HepG2 (cell line): ENCODE data around the gene ARHGAP26. TPM values are rescaled to one million over a fixed set of nuclear protein-coding genes. Genes with fewer than 3 reads are reported as not detected.
A peak's percentile ranks its signal among the peaks of the same experiment; 100 is the strongest.

Experiments
- GMEB2 ChIP-seq: IDR thresholded peaks from 2 replicates; pipeline ENCODE4 v1.6.1; 2016; ENCODE audit warnings: missing biosample characterization, missing genetic modification reagents, low read depth
- HOXA9 ChIP-seq: sonication (generic); formaldehyde crosslinking; IDR thresholded peaks from 2 replicates; pipeline ENCODE4 v1.8.1; 2022; ENCODE audit warnings: missing genetic modification reagents, mild to moderate bottlenecking, moderate library complexity, borderline replicate concordance
- JUNB ChIP-seq: sonication (generic); formaldehyde crosslinking; IDR thresholded peaks from 2 replicates; pipeline ENCODE4 v1.8.0; 2022; ENCODE audit warnings: missing genetic modification reagents, mild to moderate bottlenecking, borderline replicate concordance
- RFXANK ChIP-seq: IDR thresholded peaks from 2 replicates; pipeline ENCODE4 v1.6.1; 2016
- RXRA ChIP-seq: sonication (generic); formaldehyde crosslinking; IDR thresholded peaks from 2 replicates; pipeline ENCODE4 v1.5.1; 2020; ENCODE audit warnings: missing genetic modification reagents
- SMARCE1 ChIP-seq: fragments of 450-650 bp; IDR thresholded peaks from 2 replicates; pipeline ENCODE4 v1.6.1; 2017; ENCODE audit warnings: borderline replicate concordance
- SRSF4 ChIP-seq: fragments of 200-400 bp; formaldehyde crosslinking; IDR thresholded peaks from one replicate; pipeline ENCODE4 v1.6.1; 2018; ENCODE audit warnings: mild to moderate bottlenecking, low read depth, low read length, moderate library complexity; ENCODE audit not compliant: poor library complexity, severe bottlenecking
- SRSF9 ChIP-seq: fragments of 200-400 bp; formaldehyde crosslinking; IDR thresholded peaks from 2 replicates; pipeline ENCODE4 v1.6.1; 2018; ENCODE audit warnings: borderline replicate concordance, mild to moderate bottlenecking, low read depth, low read length; ENCODE audit not compliant: insufficient read depth, poor library complexity, severe bottlenecking
- SSRP1 ChIP-seq: IDR thresholded peaks from 2 replicates; pipeline ENCODE4 v1.6.1; 2016; ENCODE audit warnings: control low read depth
- THRA ChIP-seq: sonication (generic); formaldehyde crosslinking; IDR thresholded peaks from 2 replicates; pipeline ENCODE4 v1.4.0; 2020; ENCODE audit warnings: missing genetic modification reagents, borderline replicate concordance
- TRIM24 ChIP-seq: sonication (generic); formaldehyde crosslinking; IDR thresholded peaks from 2 replicates; pipeline ENCODE4 v1.8.0; 2022; ENCODE audit warnings: mild to moderate bottlenecking, missing genetic modification reagents
- ZNF17 ChIP-seq: sonication (generic); formaldehyde crosslinking; IDR thresholded peaks from 2 replicates; pipeline ENCODE4 v1.5.0; 2020; ENCODE audit warnings: mild to moderate bottlenecking, missing genetic modification reagents
- ZNF230 ChIP-seq: sonication (generic); formaldehyde crosslinking; IDR thresholded peaks from 2 replicates; pipeline ENCODE4 v1.4.0; 2020; ENCODE audit warnings: mild to moderate bottlenecking, missing genetic modification reagents
- ZNF446 ChIP-seq: sonication (generic); formaldehyde crosslinking; IDR thresholded peaks from 2 replicates; pipeline ENCODE4 v1.5.0; 2020; ENCODE audit warnings: mild to moderate bottlenecking, missing genetic modification reagents
- ZNF550 ChIP-seq: sonication (generic); formaldehyde crosslinking; IDR thresholded peaks from 2 replicates; pipeline ENCODE4 v1.4.0; 2020; ENCODE audit warnings: mild to moderate bottlenecking, missing genetic modification reagents, borderline replicate concordance
- ZNF605 ChIP-seq: sonication (generic); formaldehyde crosslinking; IDR thresholded peaks from 2 replicates; pipeline ENCODE4 v1.8.0; 2022; ENCODE audit warnings: mild to moderate bottlenecking, missing genetic modification reagents
- polyA plus RNA-seq, 8 experiments: library from polyadenylated mRNA; depleted of rRNA in 3 of 8; stranded (reverse) in 7 of 8; unstranded in 1 of 8; fragments of >200 nt; fragmentation: Illumina TruSeq in 4 of 8; extraction: Trizol in 4 of 8; gene quantifications; 2 replicates each; pipeline versions ENCODE4 v1.2.1 to v1.2.3, GENCODE V29; 2011 to 2016; ENCODE audit warnings: low read depth in 4 of 8, missing spikeins in 1 of 8, mixed read lengths in 1 of 8; ENCODE audit not compliant: insufficient read depth in 1 of 8
- total RNA-seq, 5 experiments: library from RNA; depleted of rRNA; stranded (reverse); fragments of >200 nt; fragmentation: Illumina TruSeq; extraction: Trizol; gene quantifications; 2 replicates each; pipeline ENCODE4 v1.2.3, GENCODE V29; 2016; ENCODE audit warnings: low read depth in 1 of 5
- TF ChIP-seq, protein P1 (sequence below), 2 experiments: fragments of 450-650 bp in 1 of 2; sonication (generic) in 1 of 2; formaldehyde crosslinking in 1 of 2; IDR thresholded peaks; 2 replicates each; pipeline versions ENCODE4 v1.6.1 to v1.8.0; 2016 to 2022; ENCODE audit warnings: antibody characterized with exemption in 1 of 2, mild to moderate bottlenecking in 1 of 2, missing genetic modification reagents in 1 of 2
- TF ChIP-seq, protein P2 (sequence below): sonication (generic); formaldehyde crosslinking; IDR thresholded peaks from 2 replicates; pipeline ENCODE4 v1.8.1; 2023; ENCODE audit warnings: missing genetic modification reagents, mild to moderate bottlenecking, borderline replicate concordance
- TF ChIP-seq, protein P3 (sequence below): IDR thresholded peaks from 2 replicates; pipeline ENCODE4 v1.6.1; 2012; ENCODE audit warnings: inconsistent platforms

The ARHGAP26 gene
- total and polyA plus RNA-seq, 2 of the 13 experiments (the other 11 are each of a cell fraction or from before 2014, with no cell fraction given), result 9.6 to 18.2 TPM

- TF ChIP-seq, protein P1, sequence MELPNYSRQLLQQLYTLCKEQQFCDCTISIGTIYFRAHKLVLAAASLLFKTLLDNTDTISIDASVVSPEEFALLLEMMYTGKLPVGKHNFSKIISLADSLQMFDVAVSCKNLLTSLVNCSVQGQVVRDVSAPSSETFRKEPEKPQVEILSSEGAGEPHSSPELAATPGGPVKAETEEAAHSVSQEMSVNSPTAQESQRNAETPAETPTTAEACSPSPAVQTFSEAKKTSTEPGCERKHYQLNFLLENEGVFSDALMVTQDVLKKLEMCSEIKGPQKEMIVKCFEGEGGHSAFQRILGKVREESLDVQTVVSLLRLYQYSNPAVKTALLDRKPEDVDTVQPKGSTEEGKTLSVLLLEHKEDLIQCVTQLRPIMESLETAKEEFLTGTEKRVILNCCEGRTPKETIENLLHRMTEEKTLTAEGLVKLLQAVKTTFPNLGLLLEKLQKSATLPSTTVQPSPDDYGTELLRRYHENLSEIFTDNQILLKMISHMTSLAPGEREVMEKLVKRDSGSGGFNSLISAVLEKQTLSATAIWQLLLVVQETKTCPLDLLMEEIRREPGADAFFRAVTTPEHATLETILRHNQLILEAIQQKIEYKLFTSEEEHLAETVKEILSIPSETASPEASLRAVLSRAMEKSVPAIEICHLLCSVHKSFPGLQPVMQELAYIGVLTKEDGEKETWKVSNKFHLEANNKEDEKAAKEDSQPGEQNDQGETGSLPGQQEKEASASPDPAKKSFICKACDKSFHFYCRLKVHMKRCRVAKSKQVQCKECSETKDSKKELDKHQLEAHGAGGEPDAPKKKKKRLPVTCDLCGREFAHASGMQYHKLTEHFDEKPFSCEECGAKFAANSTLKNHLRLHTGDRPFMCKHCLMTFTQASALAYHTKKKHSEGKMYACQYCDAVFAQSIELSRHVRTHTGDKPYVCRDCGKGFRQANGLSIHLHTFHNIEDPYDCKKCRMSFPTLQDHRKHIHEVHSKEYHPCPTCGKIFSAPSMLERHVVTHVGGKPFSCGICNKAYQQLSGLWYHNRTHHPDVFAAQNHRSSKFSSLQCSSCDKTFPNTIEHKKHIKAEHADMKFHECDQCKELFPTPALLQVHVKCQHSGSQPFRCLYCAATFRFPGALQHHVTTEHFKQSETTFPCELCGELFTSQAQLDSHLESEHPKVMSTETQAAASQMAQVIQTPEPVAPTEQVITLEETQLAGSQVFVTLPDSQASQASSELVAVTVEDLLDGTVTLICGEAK (IDR thresholded peaks at IDR 0.05), result no peak
- TF ChIP-seq, protein P1 (CRISPR knock-in tag; IDR thresholded peaks at IDR 0.05), result no peak
- no peak for TF ChIP-seq ZNF17 (CRISPR knock-in tag)
- TF ChIP-seq SRSF4, result no peak
- TF ChIP-seq TRIM24, result no peak
- TF ChIP-seq SSRP1 (CRISPR knock-in tag), result no peak
- no peak for TF ChIP-seq ZNF446
- no peak for TF ChIP-seq SMARCE1
- TF ChIP-seq SRSF9, result no peak
- no peak for TF ChIP-seq RFXANK (CRISPR knock-in tag)
- no peak for TF ChIP-seq GMEB2 (CRISPR knock-in tag)
- TF ChIP-seq ZNF230 (CRISPR knock-in tag), result no peak
- no peak; the same call in 1 of the 2 replicates for TF ChIP-seq ZNF605 (CRISPR knock-in tag)
- TF ChIP-seq RXRA (CRISPR knock-in tag), result no peak
- TF ChIP-seq, protein P2, sequence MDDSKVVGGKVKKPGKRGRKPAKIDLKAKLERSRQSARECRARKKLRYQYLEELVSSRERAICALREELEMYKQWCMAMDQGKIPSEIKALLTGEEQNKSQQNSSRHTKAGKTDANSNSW, result no peak
- TF ChIP-seq, protein P3, sequence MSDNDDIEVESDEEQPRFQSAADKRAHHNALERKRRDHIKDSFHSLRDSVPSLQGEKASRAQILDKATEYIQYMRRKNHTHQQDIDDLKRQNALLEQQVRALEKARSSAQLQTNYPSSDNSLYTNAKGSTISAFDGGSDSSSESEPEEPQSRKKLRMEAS, result peak; percentile 29
- no peak for TF ChIP-seq THRA (CRISPR knock-in tag)
- TF ChIP-seq JUNB (CRISPR knock-in tag), result no peak
- TF ChIP-seq ZNF550, result no peak
- TF ChIP-seq HOXA9 (CRISPR knock-in tag), result no peak
Measured at GRCh38 chr5:142820447-142820846, 50.3 kb downstream of the ARHGAP26 start (continued).
